Neural progenitor cell (in vitro differentiated cells): ENCODE measurements around the gene CHD6. TPM values are rescaled to one million over a fixed set of nuclear protein-coding genes. Genes with fewer than 3 reads are reported as not detected.
A peak's percentile ranks its signal among the peaks of the same experiment; 100 is the strongest.

ENCODE experiments used
- DNase-seq: peaks from one replicate; pipeline ENCODE4 v3.0.0-alpha.2; 2016; ENCODE audit warnings: low spot score
- H2AFZ ChIP-seq: fragments of 200-600 bp; sonication (generic); replicated peaks from 2 replicates; pipeline ENCODE4 v1.6.1; 2016; ENCODE audit warnings: antibody characterized with exemption
- H3F3A ChIP-seq: fragments of 200-600 bp; sonication (generic); 2 replicates; pipeline ENCODE4 v1.6.1; 2016; ENCODE audit warnings: antibody characterized with exemption, low read depth
- H3K27ac ChIP-seq: fragments of 200-600 bp; sonication (generic); 2 replicates; pipeline ENCODE4 v1.5.1; 2016; ENCODE audit warnings: mild to moderate bottlenecking
- H3K27me3 ChIP-seq: fragments of 200-600 bp; sonication (generic); 2 replicates; pipeline ENCODE4 v1.6.1; 2016; ENCODE audit warnings: mild to moderate bottlenecking, moderate library complexity
- H3K36me3 ChIP-seq: fragments of 200-600 bp; sonication (generic); 2 replicates; pipeline ENCODE4 v1.5.1; 2016
- H3K4me1 ChIP-seq: fragments of 200-600 bp; sonication (generic); 2 replicates; pipeline ENCODE4 v1.6.1; 2016; ENCODE audit warnings: mixed run types
- H3K4me2 ChIP-seq: fragments of 200-600 bp; sonication (generic); 2 replicates; pipeline ENCODE4 v1.6.1; 2016
- H3K4me3 ChIP-seq: fragments of 200-600 bp; sonication (generic); 2 replicates; pipeline ENCODE4 v1.5.1; 2016
- H3K79me2 ChIP-seq: fragments of 200-600 bp; sonication (generic); 2 replicates; pipeline ENCODE4 v1.6.1; 2016; ENCODE audit warnings: low read depth
- H3K9ac ChIP-seq: fragments of 200-600 bp; sonication (generic); 2 replicates; pipeline ENCODE4 v1.6.1; 2016
- H3K9me3 ChIP-seq: fragments of 200-600 bp; sonication (generic); 2 replicates; pipeline ENCODE4 v1.5.1; 2016; ENCODE audit warnings: low read depth
- H4K20me1 ChIP-seq: fragments of 200-600 bp; sonication (generic); 2 replicates; pipeline ENCODE4 v1.6.1; 2016; ENCODE audit warnings: low read depth
- H3K27ac Mint-ChIP-seq: 3 replicates; pipeline ENCODE4 v1.8.0; 2021; ENCODE audit warnings: mixed read lengths
- H3K27me3 Mint-ChIP-seq: 2 replicates; pipeline ENCODE4 v1.8.0; 2022; ENCODE audit warnings: low read depth, mild to moderate bottlenecking, inconsistent platforms, moderate library complexity, mixed read lengths; ENCODE audit not compliant: insufficient read depth
- H3K36me3 Mint-ChIP-seq: 3 replicates; pipeline ENCODE4 v1.8.0; 2021; ENCODE audit warnings: mixed read lengths
- H3K4me1 Mint-ChIP-seq: 3 replicates; pipeline ENCODE4 v1.8.0; 2021; ENCODE audit warnings: mixed read lengths
- H3K4me3 Mint-ChIP-seq: 3 replicates; pipeline ENCODE4 v1.8.0; 2021; ENCODE audit warnings: mild to moderate bottlenecking, moderate library complexity, mixed read lengths
- H3K9me3 Mint-ChIP-seq: 3 replicates; pipeline ENCODE4 v1.8.0; 2020; ENCODE audit warnings: mixed read lengths
- EZH2 ChIP-seq: fragments of 200-600 bp; sonication (generic); IDR thresholded peaks from 2 replicates; pipeline ENCODE4 v1.6.1; 2017; ENCODE audit warnings: antibody characterized with exemption, mild to moderate bottlenecking, moderate library complexity
- EZH2phosphoT487 ChIP-seq: fragments of 200-600 bp; sonication (generic); IDR thresholded peaks from 2 replicates; pipeline ENCODE4 v1.6.1; 2017; ENCODE audit warnings: antibody characterized with exemption
- total RNA-seq: library from RNA; depleted of rRNA; stranded (reverse); fragments of >200 nt; gene quantifications from 2 replicates; pipeline ENCODE4 v1.2.3, GENCODE V29; 2015; ENCODE audit warnings: low replicate concordance
- TF ChIP-seq, protein P1 (sequence below): fragments of 200-600 bp; sonication (generic); IDR thresholded peaks from 2 replicates; pipeline ENCODE4 v1.5.1; 2017; ENCODE audit warnings: antibody characterized with exemption, mild to moderate bottlenecking

The CHD6 gene
- total RNA-seq, 1 donor from 2014 or later, result 76.1 TPM

DNA sequence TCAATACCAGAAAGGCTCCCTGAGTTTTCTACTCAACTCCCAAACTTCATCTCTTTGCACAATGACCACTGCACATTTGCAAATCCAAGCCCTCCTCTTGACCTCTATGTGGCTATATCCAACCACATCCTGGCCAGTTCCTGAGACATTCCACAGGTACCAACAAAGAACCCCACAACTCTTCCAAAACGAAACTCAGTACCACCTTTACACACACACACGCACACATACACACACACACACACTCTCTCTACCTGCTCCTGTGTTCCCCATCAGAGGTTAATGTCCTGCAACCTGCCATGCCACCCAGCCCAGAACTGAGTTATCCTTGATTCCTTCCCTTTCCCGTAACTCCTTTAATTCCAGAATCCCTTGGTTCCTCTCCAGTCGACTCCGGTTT is 58.5 kb downstream of the CHD6 start:
- Histone ChIP-seq H3K4me3 (no peak overlapping the region), H3K4me1 (peaks cover 9% of the 10 kb centered on the region), H3K27ac (no peak overlapping the region), H3K79me2 (peaks cover 85% of the 10 kb centered on the region), H3K4me2 (no peak overlapping the region), H3K36me3 (no peaks in the 10 kb centered on the region), H4K20me1 (peaks cover 39% of the 10 kb centered on the region), H3K27me3 (no peaks in the 10 kb centered on the region), H3K9me3 (no peaks in the 10 kb centered on the region), H3K9ac (no peak overlapping the region), H2AFZ (no peak overlapping the region), H3F3A (no peaks in the 10 kb centered on the region)
- no peak overlapping the region for H3K27ac Mint-ChIP-seq
- H3K36me3 Mint-ChIP-seq, result peaks cover 56% of the 10 kb centered on the region
- no peaks in the 10 kb centered on the region for H3K4me1 Mint-ChIP-seq
- no peak for TF ChIP-seq EZH2
- no peak for TF ChIP-seq EZH2phosphoT487
- TF ChIP-seq, protein P1, sequence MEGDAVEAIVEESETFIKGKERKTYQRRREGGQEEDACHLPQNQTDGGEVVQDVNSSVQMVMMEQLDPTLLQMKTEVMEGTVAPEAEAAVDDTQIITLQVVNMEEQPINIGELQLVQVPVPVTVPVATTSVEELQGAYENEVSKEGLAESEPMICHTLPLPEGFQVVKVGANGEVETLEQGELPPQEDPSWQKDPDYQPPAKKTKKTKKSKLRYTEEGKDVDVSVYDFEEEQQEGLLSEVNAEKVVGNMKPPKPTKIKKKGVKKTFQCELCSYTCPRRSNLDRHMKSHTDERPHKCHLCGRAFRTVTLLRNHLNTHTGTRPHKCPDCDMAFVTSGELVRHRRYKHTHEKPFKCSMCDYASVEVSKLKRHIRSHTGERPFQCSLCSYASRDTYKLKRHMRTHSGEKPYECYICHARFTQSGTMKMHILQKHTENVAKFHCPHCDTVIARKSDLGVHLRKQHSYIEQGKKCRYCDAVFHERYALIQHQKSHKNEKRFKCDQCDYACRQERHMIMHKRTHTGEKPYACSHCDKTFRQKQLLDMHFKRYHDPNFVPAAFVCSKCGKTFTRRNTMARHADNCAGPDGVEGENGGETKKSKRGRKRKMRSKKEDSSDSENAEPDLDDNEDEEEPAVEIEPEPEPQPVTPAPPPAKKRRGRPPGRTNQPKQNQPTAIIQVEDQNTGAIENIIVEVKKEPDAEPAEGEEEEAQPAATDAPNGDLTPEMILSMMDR, result no peak
- peaks cover 63% of the 10 kb centered on the region for H3K9me3 Mint-ChIP-seq
- no peak overlapping the region for H3K4me3 Mint-ChIP-seq
- DNase-seq, result no peak
- H3K27me3 Mint-ChIP-seq, result peaks cover 2% of the 10 kb centered on the region

GRCh38 chr20:41553142-41553879 is 64.9 kb downstream of the CHD6 start:
- no peak overlapping the region for H3K27ac Mint-ChIP-seq
- H4K20me1 ChIP-seq, result peaks cover 41% of the 10 kb centered on the region
- no peak overlapping the region for H3K27ac ChIP-seq
- H2AFZ ChIP-seq, result no peak overlapping the region
- H3K79me2 ChIP-seq, result peaks cover 75% of the 10 kb centered on the region
- peak overlapping the region; percentile 44 for H3K4me2 ChIP-seq
- no peak overlapping the region for H3K4me3 ChIP-seq
- TF ChIP-seq, protein P1, result no peak
- TF ChIP-seq EZH2phosphoT487 (no peak), EZH2 (no peak)
- no peaks in the 10 kb centered on the region for H3K4me1 Mint-ChIP-seq
- H3K36me3 Mint-ChIP-seq, result peaks cover 50% of the 10 kb centered on the region
- peaks cover 37% of the 10 kb centered on the region for H3K4me1 ChIP-seq
- H3K36me3 ChIP-seq, result no peaks in the 10 kb centered on the region
- H3K9me3 Mint-ChIP-seq, result peaks cover 66% of the 10 kb centered on the region
- H3K27me3 ChIP-seq, result no peaks in the 10 kb centered on the region
- H3F3A ChIP-seq, result no peaks in the 10 kb centered on the region
- H3K9me3 ChIP-seq, result no peaks in the 10 kb centered on the region
- DNase-seq, result no peak
- H3K4me3 Mint-ChIP-seq, result no peak overlapping the region
- no peak overlapping the region for H3K9ac ChIP-seq
- peaks cover 4% of the 10 kb centered on the region for H3K27me3 Mint-ChIP-seq

DNA sequence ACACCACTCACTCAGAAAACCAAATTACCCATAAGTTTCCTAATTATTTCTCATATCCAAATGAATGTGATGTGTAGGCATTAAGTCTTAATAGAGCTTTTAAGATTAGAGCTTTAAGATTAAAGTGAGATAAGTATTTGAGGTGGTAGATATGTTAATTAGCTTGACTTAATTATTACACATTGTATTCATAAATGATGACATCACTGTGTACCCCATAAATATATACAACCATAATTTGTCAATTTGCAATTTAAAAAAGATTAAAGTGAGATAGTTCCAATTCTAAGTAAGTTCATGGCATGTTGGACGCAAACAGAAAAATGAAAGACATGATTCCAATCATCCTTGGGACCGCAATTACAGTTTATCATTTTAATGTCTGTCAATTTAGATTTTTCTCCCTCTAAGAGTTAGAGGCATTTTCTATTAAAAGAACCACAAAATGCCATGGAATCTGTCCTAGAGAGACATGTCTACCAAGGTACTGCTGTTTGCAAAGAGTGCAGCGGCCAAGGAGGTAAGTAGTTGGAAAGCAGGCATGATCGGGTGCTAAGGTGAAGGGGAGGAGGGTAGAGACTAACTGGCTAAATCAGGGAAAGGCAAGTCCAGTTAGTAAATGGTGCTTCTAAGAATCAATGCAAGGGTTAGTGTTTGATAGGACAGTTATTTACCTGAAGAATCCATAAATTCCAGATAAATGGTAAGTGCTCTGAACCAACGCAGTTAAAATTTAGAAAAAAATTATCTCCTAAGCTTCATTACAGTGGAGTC is 65.7 kb downstream of the CHD6 start:
- no peak for DNase-seq
- H3K36me3 Mint-ChIP-seq, result peaks cover 47% of the 10 kb centered on the region
- Histone ChIP-seq H3K9me3 (no peaks in the 10 kb centered on the region), H3K4me1 (peaks cover 37% of the 10 kb centered on the region), H3K4me2 (no peak overlapping the region), H3K27me3 (no peaks in the 10 kb centered on the region), H3K79me2 (peaks cover 75% of the 10 kb centered on the region), H4K20me1 (peaks cover 41% of the 10 kb centered on the region), H3K36me3 (no peaks in the 10 kb centered on the region), H3K9ac (no peak overlapping the region), H3K4me3 (no peak overlapping the region), H3F3A (no peaks in the 10 kb centered on the region), H2AFZ (no peak overlapping the region), H3K27ac (no peak overlapping the region)
- H3K27ac Mint-ChIP-seq, result no peak overlapping the region
- TF ChIP-seq EZH2 (no peak), EZH2phosphoT487 (no peak)
- TF ChIP-seq, protein P1, result no peak
- H3K4me1 Mint-ChIP-seq, result no peaks in the 10 kb centered on the region
- H3K27me3 Mint-ChIP-seq, result peaks cover 4% of the 10 kb centered on the region
- H3K4me3 Mint-ChIP-seq, result no peak overlapping the region
- H3K9me3 Mint-ChIP-seq, result peaks cover 62% of the 10 kb centered on the region
